Right lobe of liver (tissue), 6 donors: ENCODE measurements around the gene PPP6R1. TPM values are rescaled to one million over a fixed set of nuclear protein-coding genes. Genes with fewer than 3 reads are reported as not detected.

Source experiments
- ATAC-seq, 4 donors: fragments of 200-7000 bp; cut with Tn5 transposase; one replicate each; pipeline ENCODE4 v1.9.1; 2020; ENCODE audit warnings: mild to moderate bottlenecking in 4 of 4, moderate library complexity in 4 of 4
- DNase-seq, 3 donors: peaks; one replicate each; pipeline ENCODE4 v3.0.0-alpha.2; 2020
- H3K27ac ChIP-seq, 3 donors: fragments of 200-600 bp; one replicate each; pipeline ENCODE4 v1.8.0; 2022
- H3K27me3 ChIP-seq, 2 donors: fragments of 200-600 bp; one replicate each; pipeline ENCODE4 v1.8.0; 2022
- H3K36me3 ChIP-seq, 4 donors: fragments of 200-600 bp; sonication (generic) in 1 of 4; one replicate each; pipeline versions ENCODE4 v1.5.1 to v1.8.0; 2017 to 2022; ENCODE audit warnings: control low read depth in 1 of 4
- H3K4me1 ChIP-seq, 4 donors: fragments of 200-600 bp; sonication (generic) in 1 of 4; one replicate each; pipeline versions ENCODE4 v1.5.1 to v1.8.0; 2017 to 2022; ENCODE audit warnings: control low read depth in 1 of 4
- H3K4me3 ChIP-seq, 3 donors: fragments of 200-600 bp; one replicate each; pipeline ENCODE4 v1.8.0; 2022
- H3K9me3 ChIP-seq, 4 donors: fragments of 200-600 bp; sonication (generic) in 1 of 4; one replicate each; pipeline versions ENCODE4 v1.5.1 to v1.8.0; 2017 to 2022; ENCODE audit warnings: control low read depth in 1 of 4
- POLR2A ChIP-seq: fragments of 450-650 bp; IDR thresholded peaks from one replicate; pipeline ENCODE4 v1.6.1; 2017; ENCODE audit warnings: antibody characterized with exemption, mild to moderate bottlenecking
- WGBS: methylation state at CpG from one replicate; pipeline ENCODE4 v1.1.6; 2018; ENCODE audit warnings: low coverage, low lambda C conversion rate; ENCODE audit not compliant: insufficient coverage; ENCODE audit errors: missing lambda C conversion rate; 5-methylcytosine and 5-hydroxymethylcytosine counted together
- intact Hi-C, 2 donors: fragments of 100-400 bp; cut with DNase I; formaldehyde crosslinking; loops; one replicate each; pipeline versions ENCODE4 v1.11.2 to v1.14.1; 2022
- total RNA-seq, 6 experiments: library from RNA; depleted of rRNA in 2 of 6; stranded (reverse); fragments of >200 nt in 2 of 6; fragmentation: NEBNext Ultra II Directional in 3 of 6; extraction: Animal tissue kit (Norgen Biotek cat#: 25700) in 3 of 6; gene quantifications; one replicate each; pipeline versions ENCODE4 v1.1.0 to v1.2.4, GENCODE V29; 2016 to 2023
- TF ChIP-seq, protein P1 (sequence below), 4 donors: fragments of 200-600 bp in 3 of 4; fragments of 450-650 bp in 1 of 4; IDR thresholded peaks; one replicate each; pipeline versions ENCODE4 v1.5.1 to v1.8.0; 2016 to 2022; ENCODE audit warnings: antibody characterized with exemption in 4 of 4, mild to moderate bottlenecking in 2 of 4
- donor health status: DM: no; HTN: yes; CAD: no.
- donor health status: DM: no; HTN: no; CAD: no.
- donor health status: DM: no; HTN: no; CAD: no.
- donor health status: DM: no; HTN: yes; CAD: no.
- donor health status: DM: no; HTN: yes; CAD: no.

The PPP6R1 gene
- total RNA-seq, 6 experiments from 2014 or later: 26.4 to 39.6 (median 30.2) TPM

DNA sequence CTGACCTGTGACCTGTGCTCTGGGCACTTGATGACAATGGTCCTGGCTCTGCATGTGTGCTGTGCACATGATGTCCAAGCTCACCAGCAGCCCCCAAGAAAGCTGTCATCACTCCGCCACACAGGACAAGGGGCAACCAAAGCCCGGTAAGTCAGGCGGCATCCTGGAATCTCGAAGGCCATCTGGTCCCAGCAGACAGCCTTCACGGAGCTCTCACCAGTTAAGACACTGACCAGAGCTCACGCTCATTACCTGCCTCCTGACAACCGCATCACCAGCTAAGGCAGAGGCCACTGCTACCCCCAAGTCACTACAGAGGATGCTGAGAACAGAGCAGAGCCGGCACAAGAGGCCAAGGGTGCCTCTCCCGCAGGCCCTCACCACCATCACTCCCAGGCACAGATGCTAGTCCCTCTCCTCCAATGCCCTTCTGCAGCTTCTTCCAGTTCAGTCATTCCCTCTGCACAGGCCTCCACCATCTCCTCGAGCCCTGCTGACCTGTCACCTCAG is 10.6 kb downstream of the PPP6R1 start:
- intact Hi-C loops: no loop called here
- Histone ChIP-seq H3K4me3 (no peak overlapping the region), H3K4me1 (no peaks in the 10 kb centered on the region), H3K27me3 (no peaks in the 10 kb centered on the region), H3K9me3 (no peaks in the 10 kb centered on the region), H3K36me3 (peaks cover 0 to 33% (median 9%) of the 10 kb centered on the region in 4 donors), H3K27ac (no peak overlapping the region)
- DNase-seq: no peak
- TF ChIP-seq, protein P1, sequence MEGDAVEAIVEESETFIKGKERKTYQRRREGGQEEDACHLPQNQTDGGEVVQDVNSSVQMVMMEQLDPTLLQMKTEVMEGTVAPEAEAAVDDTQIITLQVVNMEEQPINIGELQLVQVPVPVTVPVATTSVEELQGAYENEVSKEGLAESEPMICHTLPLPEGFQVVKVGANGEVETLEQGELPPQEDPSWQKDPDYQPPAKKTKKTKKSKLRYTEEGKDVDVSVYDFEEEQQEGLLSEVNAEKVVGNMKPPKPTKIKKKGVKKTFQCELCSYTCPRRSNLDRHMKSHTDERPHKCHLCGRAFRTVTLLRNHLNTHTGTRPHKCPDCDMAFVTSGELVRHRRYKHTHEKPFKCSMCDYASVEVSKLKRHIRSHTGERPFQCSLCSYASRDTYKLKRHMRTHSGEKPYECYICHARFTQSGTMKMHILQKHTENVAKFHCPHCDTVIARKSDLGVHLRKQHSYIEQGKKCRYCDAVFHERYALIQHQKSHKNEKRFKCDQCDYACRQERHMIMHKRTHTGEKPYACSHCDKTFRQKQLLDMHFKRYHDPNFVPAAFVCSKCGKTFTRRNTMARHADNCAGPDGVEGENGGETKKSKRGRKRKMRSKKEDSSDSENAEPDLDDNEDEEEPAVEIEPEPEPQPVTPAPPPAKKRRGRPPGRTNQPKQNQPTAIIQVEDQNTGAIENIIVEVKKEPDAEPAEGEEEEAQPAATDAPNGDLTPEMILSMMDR (IDR thresholded peaks at IDR 0.05): no peak
- TF ChIP-seq POLR2A: no peak
- 80% methylated on average over 2 of the region's 10 CpGs for WGBS
- no peak for ATAC-seq

DNA sequence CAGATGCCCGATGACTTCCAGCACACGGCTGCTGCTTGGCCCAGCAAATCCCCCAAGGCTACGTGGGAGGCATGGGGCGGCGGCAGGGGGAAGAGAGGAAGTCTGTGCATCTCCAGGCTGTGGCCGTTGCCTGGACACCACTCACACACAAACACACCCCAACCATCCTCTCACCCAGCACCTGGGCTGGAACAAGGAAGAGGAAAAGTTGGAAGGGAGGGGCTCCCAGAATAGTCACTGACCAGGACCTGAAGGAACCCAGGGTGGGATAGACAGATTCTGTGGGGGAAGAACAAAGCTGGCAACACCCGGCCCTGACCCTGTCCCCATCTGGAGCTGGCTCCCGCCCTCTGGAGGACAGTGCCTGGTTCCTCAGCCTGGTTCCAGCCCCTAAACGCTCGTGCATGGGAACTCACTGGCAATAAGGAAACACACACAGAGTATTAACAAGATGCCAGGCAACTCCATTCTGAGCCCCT is 11.2 kb downstream of the PPP6R1 start:
- 37% methylated on average over 5 of the region's 10 CpGs for WGBS
- peaks cover 0 to 35% (median 11%) of the 10 kb centered on the region in 4 donors for H3K36me3 ChIP-seq

DNA sequence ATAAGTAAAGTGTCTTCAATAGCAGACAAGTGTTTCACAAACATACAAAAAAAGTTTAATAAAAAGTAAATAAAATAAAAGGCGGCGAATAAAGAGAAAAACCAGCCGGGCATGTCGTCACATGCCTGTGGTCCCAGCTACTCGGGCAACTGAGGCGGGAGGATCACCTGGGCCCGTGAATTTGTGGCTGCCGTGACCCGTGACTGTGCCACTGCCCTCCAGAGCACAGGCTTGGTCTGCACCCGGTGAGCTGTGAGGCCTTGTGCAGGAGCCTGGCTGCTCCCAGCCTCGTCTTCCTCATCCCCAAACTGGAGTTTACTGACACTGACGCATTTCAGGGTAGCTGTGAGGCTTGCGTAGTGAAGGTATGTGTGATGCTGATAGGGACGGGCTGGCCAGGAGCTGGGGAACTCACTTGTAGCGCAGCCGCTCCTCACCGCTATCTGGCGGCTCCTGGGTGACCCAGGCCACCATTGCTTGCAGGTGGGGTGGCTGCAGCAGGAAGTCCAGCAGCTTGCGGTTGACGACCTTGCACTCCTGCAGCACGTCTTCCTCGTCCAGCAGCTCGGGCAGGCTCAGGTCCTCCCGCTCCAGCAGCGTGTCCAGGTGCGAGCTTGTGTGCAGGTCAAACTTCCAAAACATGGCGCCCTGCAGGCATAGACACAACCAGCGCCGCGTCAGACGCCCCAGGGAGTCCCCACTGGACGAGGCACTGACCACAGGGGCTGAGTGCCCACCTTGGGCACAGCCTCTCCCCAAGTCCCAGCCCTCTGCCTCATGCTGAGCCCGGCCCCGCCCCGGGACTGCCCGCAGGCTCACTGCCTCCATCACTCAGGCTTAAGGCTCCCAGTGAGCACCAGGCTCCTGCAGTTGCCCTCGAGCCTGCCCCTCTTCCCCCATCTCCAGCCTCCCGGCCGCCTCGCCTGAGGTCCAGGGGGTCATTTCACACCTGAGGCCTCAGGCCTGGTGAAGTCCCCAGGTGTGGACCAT is 12.1 kb downstream of the PPP6R1 start:
- no peak overlapping the region for H3K27ac ChIP-seq
- no peak for ATAC-seq
- H3K9me3 ChIP-seq: no peaks in the 10 kb centered on the region
- 91% methylated on average over 9 of the region's 40 CpGs for WGBS
- no peak overlapping the region for H3K4me3 ChIP-seq
- no peaks in the 10 kb centered on the region for H3K4me1 ChIP-seq
- DNase-seq: no peak
- intact Hi-C loops: no loop called here
- H3K27me3 ChIP-seq: no peaks in the 10 kb centered on the region
- H3K36me3 ChIP-seq: peaks cover 0 to 44% (median 15%) of the 10 kb centered on the region in 4 donors
- TF ChIP-seq, protein P1 (IDR thresholded peaks at IDR 0.05): no peak
- TF ChIP-seq POLR2A: no peak

More for the DNA sequence above, 11.2 kb downstream of the PPP6R1 start:
- TF ChIP-seq, protein P1 (IDR thresholded peaks at IDR 0.05): no peak
- no peak for TF ChIP-seq POLR2A
- intact Hi-C loops: no loop called here
- no peaks in the 10 kb centered on the region for H3K27me3 ChIP-seq
- ATAC-seq (peak in 1 of 4 donors; percentile 22), DNase-seq (no peak)
- H3K4me3 ChIP-seq: no peak overlapping the region
- H3K9me3 ChIP-seq: no peaks in the 10 kb centered on the region
- H3K27ac ChIP-seq: no peak overlapping the region
- H3K4me1 ChIP-seq: no peaks in the 10 kb centered on the region

DNA sequence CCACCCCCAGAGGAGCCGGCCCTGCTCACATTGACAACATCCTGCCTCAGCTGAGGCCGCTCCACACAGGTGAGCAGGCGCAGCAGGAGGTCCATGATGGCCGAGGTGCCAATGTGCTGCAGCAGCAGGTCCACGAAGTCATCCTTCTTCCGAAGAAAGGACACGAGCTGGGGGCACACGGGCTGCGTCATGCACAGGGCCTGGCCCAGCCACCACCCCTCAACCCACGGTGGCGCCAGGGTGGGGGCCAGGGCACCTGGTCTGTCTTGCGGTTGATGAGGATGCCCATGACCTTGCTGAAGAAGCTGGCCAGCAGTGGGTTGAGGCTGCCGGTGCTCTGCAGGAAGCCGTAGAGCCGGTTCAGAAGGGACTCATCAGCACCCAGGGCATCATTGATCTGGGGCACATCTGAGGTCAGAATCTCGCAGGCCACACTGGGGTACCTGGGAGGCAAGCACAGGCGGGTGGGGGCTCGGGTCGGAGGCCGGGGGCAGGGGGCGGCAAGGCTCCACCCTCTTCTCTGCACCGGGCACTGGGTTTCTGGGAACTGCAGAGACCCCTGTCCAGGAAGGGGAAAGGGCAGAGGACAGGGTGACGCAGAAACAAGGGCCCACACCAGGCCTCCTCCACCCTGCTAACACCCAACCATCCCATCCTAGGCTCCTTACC is 13.4 kb downstream of the PPP6R1 start:
- no peaks in the 10 kb centered on the region for H3K9me3 ChIP-seq
- 100% methylated on average over 1 of the region's 23 CpGs for WGBS
- no peaks in the 10 kb centered on the region for H3K4me1 ChIP-seq
- peaks cover 0 to 51% (median 20%) of the 10 kb centered on the region in 4 donors for H3K36me3 ChIP-seq
- ATAC-seq: no peak
- TF ChIP-seq POLR2A: no peak
- TF ChIP-seq, protein P1 (IDR thresholded peaks at IDR 0.05): no peak
- H3K4me3 ChIP-seq: no peak overlapping the region
- DNase-seq: no peak
- intact Hi-C loops: no loop called here
- no peaks in the 10 kb centered on the region for H3K27me3 ChIP-seq
- H3K27ac ChIP-seq: no peak overlapping the region
